ENCODE results near the gene MOGAT3. TPM values are rescaled to one million over a fixed set of nuclear protein-coding genes. Genes with fewer than 3 reads are reported as not detected.
"Not testable (repeated sequence)": the region's sequence is repeated elsewhere in the genome, so short reads cannot be mapped to it uniquely, and the experiment has no call there.

Gene MOGAT3
- total RNA-seq, 1 experiment from 2014 or later: 0.15 TPM

DNA sequence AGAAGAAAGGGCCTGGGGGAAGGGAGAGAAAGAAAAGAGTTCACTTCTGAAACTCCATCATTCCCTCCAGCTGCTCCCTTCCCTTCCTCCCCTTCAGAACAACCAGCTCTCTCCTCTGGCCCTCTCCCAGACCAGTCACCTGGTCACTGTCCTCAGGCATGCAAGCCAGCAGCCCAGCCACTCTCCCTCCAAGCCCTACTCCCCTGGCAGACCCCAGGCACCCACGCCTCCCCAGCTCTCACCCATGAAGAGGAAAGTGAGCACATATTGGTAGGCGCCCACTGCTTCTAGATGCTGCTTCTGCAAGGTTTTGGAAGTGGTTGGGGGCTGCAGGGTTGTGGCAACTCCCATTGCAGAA is 353 bp downstream of the MOGAT3 start:
- H2AFZ ChIP-seq (ENCODE audit: low read length): no peak overlapping the region
- no peaks in the 10 kb centered on the region for H3K27me3 ChIP-seq (ENCODE audit: insufficient read depth, low read length)
- H2BK20ac ChIP-seq (ENCODE audit: low read depth, low read length, poor library complexity, severe bottlenecking): no peak overlapping the region
- H3K23ac ChIP-seq (ENCODE audit: insufficient read length, low read depth, low read length): no peak overlapping the region
- no peak overlapping the region for H3K9ac ChIP-seq (ENCODE audit: extremely low read depth, insufficient read length, low read length)
- no peak for DNase-seq
- H2BK15ac ChIP-seq (ENCODE audit: low read depth, low read length): no peak overlapping the region
- TF ChIP-seq, protein P1, sequence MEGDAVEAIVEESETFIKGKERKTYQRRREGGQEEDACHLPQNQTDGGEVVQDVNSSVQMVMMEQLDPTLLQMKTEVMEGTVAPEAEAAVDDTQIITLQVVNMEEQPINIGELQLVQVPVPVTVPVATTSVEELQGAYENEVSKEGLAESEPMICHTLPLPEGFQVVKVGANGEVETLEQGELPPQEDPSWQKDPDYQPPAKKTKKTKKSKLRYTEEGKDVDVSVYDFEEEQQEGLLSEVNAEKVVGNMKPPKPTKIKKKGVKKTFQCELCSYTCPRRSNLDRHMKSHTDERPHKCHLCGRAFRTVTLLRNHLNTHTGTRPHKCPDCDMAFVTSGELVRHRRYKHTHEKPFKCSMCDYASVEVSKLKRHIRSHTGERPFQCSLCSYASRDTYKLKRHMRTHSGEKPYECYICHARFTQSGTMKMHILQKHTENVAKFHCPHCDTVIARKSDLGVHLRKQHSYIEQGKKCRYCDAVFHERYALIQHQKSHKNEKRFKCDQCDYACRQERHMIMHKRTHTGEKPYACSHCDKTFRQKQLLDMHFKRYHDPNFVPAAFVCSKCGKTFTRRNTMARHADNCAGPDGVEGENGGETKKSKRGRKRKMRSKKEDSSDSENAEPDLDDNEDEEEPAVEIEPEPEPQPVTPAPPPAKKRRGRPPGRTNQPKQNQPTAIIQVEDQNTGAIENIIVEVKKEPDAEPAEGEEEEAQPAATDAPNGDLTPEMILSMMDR (conservative IDR thresholded peaks at IDR 0.05): no peak
- H3K56ac ChIP-seq (ENCODE audit: insufficient read length, low read depth, low read length): no peak overlapping the region
- H3K14ac ChIP-seq (ENCODE audit: insufficient read depth, low read length): no peak overlapping the region
- Mint-ChIP-seq H3K27ac (0 out of 7 replicates have a peak overlapping the region, but pooled peaks of 1 of the 3 experiments have one; percentile 23), H3K9me3 (no peaks in the 10 kb centered on the region), H3K27me3 (ENCODE audit: low read depth) (peaks cover 12% of the 10 kb centered on the region), H3K36me3 (ENCODE audit: insufficient read depth in 1 of 3, low read depth in 3 of 3) (peaks cover 0 to 3% (median 0%) of the 10 kb centered on the region in 3 experiments; a peak in 1 of 7 replicates), H3K4me1 (peaks cover 14 to 19% of the 10 kb centered on the region in 2 experiments), H3K4me3 (0 out of 5 replicates have a peak overlapping the region, but pooled peaks of 1 of the 2 experiments have one; percentile 67)
- no peak overlapping the region for H4K5ac ChIP-seq (ENCODE audit: insufficient read length, low read depth, low read length)
- no peak overlapping the region for H4K91ac ChIP-seq (ENCODE audit: insufficient read length, low read depth, low read length)
- H2BK12ac ChIP-seq (ENCODE audit: insufficient read length, low read depth, low read length): no peak overlapping the region
- WGBS (ENCODE audit: extremely low coverage, insufficient read length, low lambda C conversion rate): no CpG with 5 or more reads among the region's 2 CpGs
- H3K4me1 ChIP-seq (ENCODE audit: insufficient read depth, low read length): no peaks in the 10 kb centered on the region; the same call in 1 of the 2 replicates
- H3T11ph ChIP-seq (ENCODE audit: low read length): no peak overlapping the region
- no peak overlapping the region for H3K18ac ChIP-seq (ENCODE audit: insufficient read length, low read depth, low read length)
- H3K9me3 ChIP-seq (ENCODE audit: control insufficient read depth, low read depth, low read length): no peaks in the 10 kb centered on the region
- H4K8ac ChIP-seq (replicated peaks; ENCODE audit: insufficient read length, low read depth, low read length): no peak overlapping the region
- H2BK120ac ChIP-seq (ENCODE audit: low read depth, low read length, poor library complexity, severe bottlenecking): no peak overlapping the region
- H3K79me2 ChIP-seq (ENCODE audit: insufficient read depth, low read length): no peaks in the 10 kb centered on the region
- H3K79me1 ChIP-seq (ENCODE audit: insufficient read depth, low read depth, low read length, poor library complexity, severe bottlenecking): no peaks in the 10 kb centered on the region
- H3K4ac ChIP-seq (ENCODE audit: low read depth, low read length): no peak overlapping the region
- H2AK5ac ChIP-seq (ENCODE audit: insufficient read length, low read length): no peak overlapping the region
- peaks cover 3% of the 10 kb centered on the region for H3K23me2 ChIP-seq (ENCODE audit: insufficient read length, low read depth, low read length, poor library complexity, severe bottlenecking)
- no peak overlapping the region for H2BK5ac ChIP-seq (ENCODE audit: insufficient read length, low read length)
- H4K20me1 ChIP-seq (ENCODE audit: control insufficient read depth, insufficient read depth, insufficient read length): no peaks in the 10 kb centered on the region
- H3K27ac ChIP-seq (ENCODE audit: insufficient read length, low read depth, low read length): no peak overlapping the region
- H3K4me2 ChIP-seq (ENCODE audit: insufficient read depth, insufficient read length, low read length): peak overlapping the region; percentile 23

DNA sequence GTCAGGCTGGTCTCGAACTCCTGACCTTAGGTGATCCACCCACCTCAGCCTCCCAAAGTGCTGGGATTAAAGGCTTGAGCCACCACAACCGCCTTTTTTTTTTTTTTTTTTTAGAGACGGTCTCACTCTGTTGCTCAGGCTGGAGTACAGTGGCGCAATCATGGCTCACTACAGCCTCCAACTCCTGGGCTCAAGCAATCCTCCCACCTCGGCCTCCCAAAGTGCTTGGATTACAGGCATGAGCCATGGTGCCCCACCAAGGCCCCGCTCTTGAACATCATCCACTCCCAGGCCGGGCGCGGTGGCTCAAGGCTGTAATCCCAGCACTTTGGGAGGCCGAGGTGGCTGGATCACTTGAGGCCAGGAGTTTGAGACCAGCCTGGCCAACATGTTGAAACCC is 1.3 kb downstream of the MOGAT3 start:
- not testable (repeated sequence) for H3K27ac Mint-ChIP-seq; H3K56ac ChIP-seq (ENCODE audit: insufficient read length, low read depth, low read length); H4K5ac ChIP-seq (ENCODE audit: insufficient read length, low read depth, low read length); H2BK5ac ChIP-seq (ENCODE audit: insufficient read length, low read length); H2BK120ac ChIP-seq (ENCODE audit: low read depth, low read length, poor library complexity, severe bottlenecking); H3K18ac ChIP-seq (ENCODE audit: insufficient read length, low read depth, low read length); H3K4me1 ChIP-seq (ENCODE audit: insufficient read depth, low read length); H3T11ph ChIP-seq (ENCODE audit: low read length); H3K23me2 ChIP-seq (ENCODE audit: insufficient read length, low read depth, low read length, poor library complexity, severe bottlenecking); H3K9me3 ChIP-seq (ENCODE audit: control insufficient read depth, low read depth, low read length); H3K14ac ChIP-seq (ENCODE audit: insufficient read depth, low read length); H2BK20ac ChIP-seq (ENCODE audit: low read depth, low read length, poor library complexity, severe bottlenecking); H3K4ac ChIP-seq (ENCODE audit: low read depth, low read length); H3K4me3 Mint-ChIP-seq; H3K27ac ChIP-seq (ENCODE audit: insufficient read length, low read depth, low read length); H3K9me3 Mint-ChIP-seq; H3K27me3 ChIP-seq (ENCODE audit: insufficient read depth, low read length); H2AFZ ChIP-seq (ENCODE audit: low read length); H4K20me1 ChIP-seq (ENCODE audit: control insufficient read depth, insufficient read depth, insufficient read length); H2BK12ac ChIP-seq (ENCODE audit: insufficient read length, low read depth, low read length); H4K8ac ChIP-seq (replicated peaks; ENCODE audit: insufficient read length, low read depth, low read length); H3K4me2 ChIP-seq (ENCODE audit: insufficient read depth, insufficient read length, low read length); H3K79me2 ChIP-seq (ENCODE audit: insufficient read depth, low read length); H3K9ac ChIP-seq (ENCODE audit: extremely low read depth, insufficient read length, low read length); H2AK5ac ChIP-seq (ENCODE audit: insufficient read length, low read length); H3K36me3 Mint-ChIP-seq (ENCODE audit: insufficient read depth in 1 of 3, low read depth in 3 of 3); H3K23ac ChIP-seq (ENCODE audit: insufficient read length, low read depth, low read length); H4K91ac ChIP-seq (ENCODE audit: insufficient read length, low read depth, low read length); H3K79me1 ChIP-seq (ENCODE audit: insufficient read depth, low read depth, low read length, poor library complexity, severe bottlenecking); H2BK15ac ChIP-seq (ENCODE audit: low read depth, low read length); DNase-seq
- peaks cover 14 to 19% of the 10 kb centered on the region in 2 experiments for H3K4me1 Mint-ChIP-seq
- WGBS (ENCODE audit: extremely low coverage, insufficient read length, low lambda C conversion rate): no CpG with 5 or more reads among the region's 10 CpGs
- H3K27me3 Mint-ChIP-seq (ENCODE audit: low read depth): peaks cover 12% of the 10 kb centered on the region
